Measurements from ENCODE around the gene EDARADD. TPM values are rescaled to one million over a fixed set of nuclear protein-coding genes. Genes with fewer than 3 reads are reported as not detected.

The EDARADD gene
- polyA plus RNA-seq = not detected in 2 replicates

GRCh38 chr1:236393681-236394481 is at the start of gene EDARADD:
TSS of gene EDARADD (plus strand) at chr1:236394286. CDS start at chr1:236394445, 159 bp downstream.

GRCh38 chr1:236523704-236524141 is 129.6 kb downstream of the EDARADD start, which contains the start of gene LGALS8:
TSS of gene LGALS8 (plus strand) at chr1:236523982. CDS start at chr1:236526071, 2,089 bp downstream.

Other genes with a start within 250 kb of the EDARADD start
- 13.4 and 13.6 TPM in 2 replicates for gene ERO1B, start 112.3 kb upstream of the EDARADD start, polyA plus RNA-seq
- 75.1 and 90.5 TPM in 2 replicates for gene LGALS8, start 129.7 kb downstream of the EDARADD start, polyA plus RNA-seq
- 4.4 and 20.7 TPM in 2 replicates for gene HEATR1, start 210.2 kb downstream of the EDARADD start, polyA plus RNA-seq